Gastrocnemius medialis (tissue), 4 donors: ENCODE results near the gene FYCO1. TPM values are rescaled to one million over a fixed set of nuclear protein-coding genes. Genes with fewer than 3 reads are reported as not detected.

Experiments
- ATAC-seq, 2 donors: fragments of 150-250 bp; one replicate each; pipeline ENCODE4 v1.9.1; 2016
- DNase-seq, 2 donors: peaks; one replicate each; pipeline ENCODE4 v3.0.0-alpha.2; 2019
- H3K27ac ChIP-seq, 4 donors: fragments of 200-600 bp; sonication (generic); 1 replicate in 1 of 4; 2 replicates in 3 of 4; pipeline ENCODE4 v1.5.1; 2016 to 2018; ENCODE audit warnings: mild to moderate bottlenecking in 2 of 4, moderate library complexity in 1 of 4
- H3K27me3 ChIP-seq, 3 donors: fragments of 200-600 bp; sonication (generic) in 2 of 3; 1 replicate in 1 of 3; 2 replicates in 2 of 3; pipeline versions ENCODE4 v1.5.1 to v1.6.0; 2016 to 2019; ENCODE audit warnings: mild to moderate bottlenecking in 1 of 3, moderate library complexity in 1 of 3
- H3K36me3 ChIP-seq, 2 donors: fragments of 200-600 bp; sonication (generic) in 1 of 2; one replicate each; pipeline ENCODE4 v1.5.1; 2017 to 2018
- H3K4me1 ChIP-seq, 2 donors: fragments of 200-600 bp; sonication (generic) in 1 of 2; one replicate each; pipeline ENCODE4 v1.5.1; 2016 to 2017; ENCODE audit warnings: mild to moderate bottlenecking in 2 of 2
- H3K4me3 ChIP-seq, 4 donors: fragments of 200-600 bp; sonication (generic) in 3 of 4; 1 replicate in 1 of 4; 2 replicates in 3 of 4; pipeline ENCODE4 v1.5.1; 2016 to 2019; ENCODE audit warnings: mild to moderate bottlenecking in 2 of 4
- H3K9me3 ChIP-seq, 3 donors: fragments of 200-600 bp; sonication (generic) in 2 of 3; 1 replicate in 1 of 3; 2 replicates in 2 of 3; pipeline ENCODE4 v1.5.1; 2016 to 2019
- CTCF ChIP-seq, 5 experiments: fragments of 450-650 bp in 3 of 5; fragments of 200-600 bp in 2 of 5; sonication (generic) in 2 of 5; IDR thresholded peaks in 4 of 5; conservative IDR thresholded peaks in 1 of 5; 1 replicate in 4 of 5; 2 replicates in 1 of 5; pipeline ENCODE4 v1.5.1; 2016 to 2019; ENCODE audit warnings: antibody characterized with exemption in 5 of 5, mild to moderate bottlenecking in 3 of 5, moderate library complexity in 3 of 5
- POLR2A ChIP-seq, 2 donors: fragments of 450-650 bp; IDR thresholded peaks; one replicate each; pipeline ENCODE4 v1.6.1; 2017; ENCODE audit warnings: antibody characterized with exemption in 2 of 2, mild to moderate bottlenecking in 2 of 2, moderate library complexity in 2 of 2
- in situ Hi-C, 4 donors: fragments of 200-750 bp; cut with MboI; loops; one replicate each; pipeline versions ENCODE4 v1.15.0 to v1.8.0; 2017; ENCODE audit warnings: low sequenced_read_pairs in 4 of 4
- intact Hi-C: fragments of 100-400 bp; cut with DNase I; formaldehyde crosslinking; loops from one replicate; pipeline ENCODE4 v1.15.1; 2023; ENCODE audit warnings: low total_unique reads
- total RNA-seq, 4 donors: library from RNA; depleted of rRNA; stranded (reverse); fragments of >200 nt; gene quantifications; one replicate each; pipeline versions ENCODE4 v1.1.0 to v1.2.3, GENCODE V29; 2016

FYCO1 gene
- total RNA-seq, 4 donors from 2014 or later = 47.4 to 99.8 (median 84.2) TPM

GRCh38 chr3:45870099-45870498 is 125.5 kb downstream of the FYCO1 start:
- intact Hi-C loops = no loop called here
- Histone ChIP-seq H3K36me3 (no peaks in the 10 kb centered on the region), H3K9me3 (no peaks in the 10 kb centered on the region), H3K27me3 (no peaks in the 10 kb centered on the region), H3K4me1 (no peaks in the 10 kb centered on the region), H3K27ac (no peak overlapping the region), H3K4me3 (no peak overlapping the region)
- TF ChIP-seq CTCF (IDR thresholded peaks at IDR 0.05 in 4 of 5, conservative IDR thresholded peaks at IDR 0.05 in 1 of 5) (no peak), POLR2A (IDR thresholded peaks at IDR 0.05) (no peak)
- in situ Hi-C loops = no loop called here
- DNase-seq = no peak
- ATAC-seq = no peak

DNA sequence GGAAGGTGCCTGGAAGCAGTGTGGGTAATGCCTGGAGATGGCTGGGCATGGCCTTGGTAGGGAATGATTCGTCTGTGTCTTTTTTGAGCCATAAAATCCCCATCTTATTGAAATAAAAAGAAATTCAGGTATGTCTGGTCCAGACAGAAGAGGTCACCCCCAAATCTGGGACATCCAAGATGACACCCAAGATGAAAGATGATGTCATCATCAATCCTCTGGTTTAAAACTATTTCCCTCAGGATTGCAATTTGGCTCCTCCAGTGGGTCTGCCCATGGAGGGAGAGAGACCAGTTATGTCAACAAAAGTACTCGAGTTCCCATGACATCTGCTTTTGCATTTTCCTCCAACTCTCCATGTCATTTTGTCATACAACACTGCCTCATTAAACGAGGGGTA is 126.0 kb downstream of the FYCO1 start:
- Histone ChIP-seq H3K4me3 (no peak overlapping the region), H3K36me3 (no peaks in the 10 kb centered on the region), H3K9me3 (no peaks in the 10 kb centered on the region), H3K4me1 (no peaks in the 10 kb centered on the region), H3K27ac (no peak overlapping the region), H3K27me3 (no peaks in the 10 kb centered on the region)
- intact Hi-C loops = no loop called here
- in situ Hi-C loops = no loop called here
- DNase-seq (no peak), ATAC-seq (no peak)
- TF ChIP-seq POLR2A (IDR thresholded peaks at IDR 0.05) (no peak), CTCF (IDR thresholded peaks at IDR 0.05 in 4 of 5, conservative IDR thresholded peaks at IDR 0.05 in 1 of 5) (no peak)

- H3K27me3 ChIP-seq = no peaks in the 10 kb centered on the region
- no peak for TF ChIP-seq CTCF (IDR thresholded peaks at IDR 0.05 in 4 of 5, conservative IDR thresholded peaks at IDR 0.05 in 1 of 5)
- no peak for TF ChIP-seq POLR2A (IDR thresholded peaks at IDR 0.05)
- ATAC-seq = no peak
- H3K36me3 ChIP-seq = no peaks in the 10 kb centered on the region
- intact Hi-C loops (no loop called here), in situ Hi-C loops (no loop called here)
- H3K4me3 ChIP-seq = no peak overlapping the region
- H3K9me3 ChIP-seq = no peaks in the 10 kb centered on the region
- no peaks in the 10 kb centered on the region for H3K4me1 ChIP-seq
- H3K27ac ChIP-seq = no peak overlapping the region
- no peak for DNase-seq
Measured at GRCh38 chr3:45868650-45869049, 127.0 kb downstream of the FYCO1 start.

GRCh38 chr3:45868213-45868612 is 127.4 kb downstream of the FYCO1 start:
- in situ Hi-C loops = no loop called here
- no peak overlapping the region for H3K27ac ChIP-seq
- no peaks in the 10 kb centered on the region for H3K9me3 ChIP-seq
- TF ChIP-seq CTCF (IDR thresholded peaks at IDR 0.05 in 4 of 5, conservative IDR thresholded peaks at IDR 0.05 in 1 of 5) = no peak
- TF ChIP-seq POLR2A (IDR thresholded peaks at IDR 0.05) = no peak
- intact Hi-C loops = no loop called here
- H3K27me3 ChIP-seq = no peaks in the 10 kb centered on the region
- H3K36me3 ChIP-seq = no peaks in the 10 kb centered on the region
- no peak overlapping the region for H3K4me3 ChIP-seq
- H3K4me1 ChIP-seq = no peaks in the 10 kb centered on the region
- DNase-seq = no peak
- ATAC-seq = no peak

Other genes with a start within 250 kb of the FYCO1 start
- gene SLC6A20, start 199.3 kb downstream of the FYCO1 start, total RNA-seq = 1 to 10 TPM in 1 of 4 donors, under 1 TPM in 3; 0.49 to 1.5 (median 0.64) TPM
- 1 to 10 TPM; 3.2 to 7.6 (median 5.0) TPM for gene LZTFL1, start 153.7 kb downstream of the FYCO1 start, total RNA-seq
- gene CCR9, start 109.3 kb downstream of the FYCO1 start, total RNA-seq = under 1 TPM in 2 of 4 donors, not detected in 2; 0.09 to 0.13 TPM
- gene CXCR6, start 52.4 kb downstream of the FYCO1 start, total RNA-seq = under 1 TPM in 2 of 4 donors, not detected in 2; 0.29 to 0.51 TPM
- gene XCR1, start 31.7 kb upstream of the FYCO1 start, total RNA-seq = under 1 TPM in 1 of 4 donors, not detected in 3; 0.04 TPM
- 1 to 10 TPM in 3 of 4 donors, under 1 TPM in 1; 0.53 to 2.3 (median 1.9) TPM for gene CCR1, start 212.5 kb upstream of the FYCO1 start, total RNA-seq
- not detected for gene CCR3, start 246.6 kb upstream of the FYCO1 start, total RNA-seq